ENCODE data around the gene ZSCAN2. TPM values are rescaled to one million over a fixed set of nuclear protein-coding genes. Genes with fewer than 3 reads are reported as not detected.

ZSCAN2 gene
- total and polyA plus RNA-seq, 2 of the 4 experiments (the other 2 are of a cell fraction), result 10.4 to 18.3 TPM

DNA sequence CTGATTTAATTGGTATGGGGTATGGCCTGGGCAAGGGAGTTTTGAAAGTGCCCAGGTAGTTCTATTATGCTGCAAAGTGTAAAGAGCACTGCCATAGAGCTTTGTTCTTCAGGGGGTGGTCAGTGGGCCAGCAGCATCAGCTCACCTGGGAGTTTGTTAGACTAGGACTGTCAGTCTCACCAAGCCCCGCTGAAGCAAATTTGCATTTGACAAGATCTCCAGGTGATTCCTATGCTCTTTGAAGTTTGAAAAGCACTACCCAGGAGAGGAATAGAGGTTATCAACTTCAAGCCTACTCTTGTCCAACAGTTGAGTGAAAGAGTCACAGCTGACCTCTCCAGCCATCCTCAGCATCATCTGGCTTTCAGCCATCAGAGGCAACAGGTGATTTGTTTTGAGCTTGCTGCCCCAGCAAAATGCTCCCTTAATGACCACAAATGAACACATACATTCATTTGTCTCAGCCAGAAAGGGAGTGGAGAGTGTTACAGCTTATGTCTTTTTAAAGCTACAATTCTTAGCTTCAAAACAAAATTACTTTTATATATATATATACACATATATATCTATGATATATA, 8.0 kb downstream of the ZSCAN2 start:
- no peak overlapping the region for H3K27ac ChIP-seq (ENCODE audit: insufficient read depth, low read length)
- no peak overlapping the region for H4K8ac ChIP-seq (ENCODE audit: low read depth in 2 of 2, low read length in 2 of 2)
- no peak overlapping the region for H3K4me2 ChIP-seq (ENCODE audit: low read depth, low read length)
- no peak overlapping the region for H3K9ac ChIP-seq (ENCODE audit: low read depth, low read length)
- H4K20me1 ChIP-seq (ENCODE audit: insufficient read depth, low read length), result peaks cover 12% of the 10 kb centered on the region; the same call in 1 of the 2 replicates
- no peak for TF ChIP-seq RCOR1 (IDR thresholded peaks at IDR 0.05; ENCODE audit: insufficient replicate concordance, low read length)
- no peak for TF ChIP-seq POLR2A (IDR thresholded peaks at IDR 0.05; ENCODE audit: low read depth, low read length)
- TF ChIP-seq MXI1 (IDR thresholded peaks at IDR 0.05; ENCODE audit: borderline replicate concordance, low read depth, low read length), result no peak
- TF ChIP-seq CEBPB (IDR thresholded peaks at IDR 0.05; ENCODE audit: low read depth, low read length), result no peak
- TF ChIP-seq, protein P1, sequence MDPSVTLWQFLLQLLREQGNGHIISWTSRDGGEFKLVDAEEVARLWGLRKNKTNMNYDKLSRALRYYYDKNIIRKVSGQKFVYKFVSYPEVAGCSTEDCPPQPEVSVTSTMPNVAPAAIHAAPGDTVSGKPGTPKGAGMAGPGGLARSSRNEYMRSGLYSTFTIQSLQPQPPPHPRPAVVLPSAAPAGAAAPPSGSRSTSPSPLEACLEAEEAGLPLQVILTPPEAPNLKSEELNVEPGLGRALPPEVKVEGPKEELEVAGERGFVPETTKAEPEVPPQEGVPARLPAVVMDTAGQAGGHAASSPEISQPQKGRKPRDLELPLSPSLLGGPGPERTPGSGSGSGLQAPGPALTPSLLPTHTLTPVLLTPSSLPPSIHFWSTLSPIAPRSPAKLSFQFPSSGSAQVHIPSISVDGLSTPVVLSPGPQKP (IDR thresholded peaks at IDR 0.05; ENCODE audit: borderline replicate concordance, low read depth, low read length), result no peak
- TF ChIP-seq NFE2L2 (IDR thresholded peaks at IDR 0.05; ENCODE audit: low read depth, low read length), result no peak
- TF ChIP-seq SMC3 (IDR thresholded peaks at IDR 0.05; ENCODE audit: low read depth, low read length), result no peak
- TF ChIP-seq, protein P2, sequence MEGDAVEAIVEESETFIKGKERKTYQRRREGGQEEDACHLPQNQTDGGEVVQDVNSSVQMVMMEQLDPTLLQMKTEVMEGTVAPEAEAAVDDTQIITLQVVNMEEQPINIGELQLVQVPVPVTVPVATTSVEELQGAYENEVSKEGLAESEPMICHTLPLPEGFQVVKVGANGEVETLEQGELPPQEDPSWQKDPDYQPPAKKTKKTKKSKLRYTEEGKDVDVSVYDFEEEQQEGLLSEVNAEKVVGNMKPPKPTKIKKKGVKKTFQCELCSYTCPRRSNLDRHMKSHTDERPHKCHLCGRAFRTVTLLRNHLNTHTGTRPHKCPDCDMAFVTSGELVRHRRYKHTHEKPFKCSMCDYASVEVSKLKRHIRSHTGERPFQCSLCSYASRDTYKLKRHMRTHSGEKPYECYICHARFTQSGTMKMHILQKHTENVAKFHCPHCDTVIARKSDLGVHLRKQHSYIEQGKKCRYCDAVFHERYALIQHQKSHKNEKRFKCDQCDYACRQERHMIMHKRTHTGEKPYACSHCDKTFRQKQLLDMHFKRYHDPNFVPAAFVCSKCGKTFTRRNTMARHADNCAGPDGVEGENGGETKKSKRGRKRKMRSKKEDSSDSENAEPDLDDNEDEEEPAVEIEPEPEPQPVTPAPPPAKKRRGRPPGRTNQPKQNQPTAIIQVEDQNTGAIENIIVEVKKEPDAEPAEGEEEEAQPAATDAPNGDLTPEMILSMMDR (conservative IDR thresholded peaks at IDR 0.05; ENCODE audit: low read depth, low read length), result no peak
- TF ChIP-seq, protein P3, sequence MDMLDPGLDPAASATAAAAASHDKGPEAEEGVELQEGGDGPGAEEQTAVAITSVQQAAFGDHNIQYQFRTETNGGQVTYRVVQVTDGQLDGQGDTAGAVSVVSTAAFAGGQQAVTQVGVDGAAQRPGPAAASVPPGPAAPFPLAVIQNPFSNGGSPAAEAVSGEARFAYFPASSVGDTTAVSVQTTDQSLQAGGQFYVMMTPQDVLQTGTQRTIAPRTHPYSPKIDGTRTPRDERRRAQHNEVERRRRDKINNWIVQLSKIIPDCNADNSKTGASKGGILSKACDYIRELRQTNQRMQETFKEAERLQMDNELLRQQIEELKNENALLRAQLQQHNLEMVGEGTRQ (IDR thresholded peaks at IDR 0.05; ENCODE audit: low read depth, low read length), result no peak
- no peak for TF ChIP-seq RFX5 (IDR thresholded peaks at IDR 0.05; ENCODE audit: low read depth, low read length)
- TF ChIP-seq CHD1 (IDR thresholded peaks at IDR 0.05; ENCODE audit: low read depth, low read length), result no peak
- no peak for TF ChIP-seq FOS (IDR thresholded peaks at IDR 0.05; ENCODE audit: low read depth, low read length)
- no peak overlapping the region for H3K14ac ChIP-seq (replicated peaks; ENCODE audit: low read depth, low read length)
- H3K79me1 ChIP-seq (ENCODE audit: low read depth in 1 of 2, low read length in 2 of 2), result peaks cover 27 to 59% of the 10 kb centered on the region in 2 experiments
- ATAC-seq (ENCODE audit: low read depth), result no peak
- H3K4me3 ChIP-seq (ENCODE audit: insufficient read depth, low read depth, low read length), result no peak overlapping the region
- no peak overlapping the region for H2BK20ac ChIP-seq (ENCODE audit: low read depth, low read length)
- H3K23ac ChIP-seq (ENCODE audit: low read depth, low read length), result no peak overlapping the region
- H2BK15ac ChIP-seq (ENCODE audit: low read depth, low read length), result no peak overlapping the region
- H3K9me3 ChIP-seq (ENCODE audit: control insufficient read depth, insufficient read depth, low read length), result no peaks in the 10 kb centered on the region
- no TSS peak for BruUV-seq (replicated peaks)
- dilution Hi-C loops (cut with HindIII; ENCODE audit: low sequenced_read_pairs, unreplicated experiment) (no loop called here), in situ Hi-C loops (cut with MboI; ENCODE audit: low sequenced_read_pairs) (no loop called here), intact Hi-C loops (cut with micrococcal nuclease) (no loop called here)
- DNase-seq, result no peak
- H3K4ac ChIP-seq (ENCODE audit: low read depth, low read length), result no peak overlapping the region
- H2AK9ac ChIP-seq (replicated peaks; ENCODE audit: low read depth, low read length, poor library complexity), result no peak overlapping the region
- no peaks in the 10 kb centered on the region; the same call in 1 of the 2 replicates for H3K9me1 ChIP-seq (ENCODE audit: insufficient read depth, low read length)
- CTCF ChIA-PET, result interaction anchor here (1.0 kb wide), 1 partner anchor 10 kb away, joined by 4 read pairs; no protein-coding TSS in a partner anchor
- H2AFZ ChIP-seq (replicated peaks; ENCODE audit: low read length, poor library complexity), result no peak overlapping the region
- H4K5ac ChIP-seq (ENCODE audit: low read depth, low read length), result no peak overlapping the region
- no peak overlapping the region for H2BK5ac ChIP-seq (ENCODE audit: low read depth, low read length, poor library complexity, severe bottlenecking)
- H2AK5ac ChIP-seq (ENCODE audit: low read depth, low read length), result no peak overlapping the region
- no peak overlapping the region for H2BK120ac ChIP-seq (ENCODE audit: low read depth, low read length)
- H4K91ac ChIP-seq (ENCODE audit: insufficient read depth, low read depth, low read length), result no peak overlapping the region
- H3K4me1 ChIP-seq (ENCODE audit: control insufficient read depth, insufficient read depth, low read length), result peaks cover 3% of the 10 kb centered on the region
- POLR2A ChIA-PET (ENCODE audit: unreplicated experiment), result no interaction called here
- no peaks in the 10 kb centered on the region for H3K27me3 ChIP-seq (ENCODE audit: control insufficient read depth, insufficient read depth, low read length)
- WGBS, 2 experiments (ENCODE audit: extremely low coverage in 2 of 2, insufficient read length in 1 of 2), result no CpG with 5 or more reads among the region's 1 CpG
- no peak overlapping the region for H3K56ac ChIP-seq (ENCODE audit: extremely low read depth, insufficient read depth, low read length)
- H3K36me3 ChIP-seq (ENCODE audit: control insufficient read depth, insufficient read depth, low read length), result peaks cover 37% of the 10 kb centered on the region
- H3K18ac ChIP-seq (ENCODE audit: low read depth, low read length), result no peak overlapping the region

Measured in IMR-90 (cell line).